GM12873 (cell line): Measurements from ENCODE around the gene AGMO.

Experiments used
- CTCF ChIP-seq: IDR thresholded peaks from 2 replicates; pipeline ENCODE4 v1.5.1; 2012; ENCODE audit warnings: low read depth, mild to moderate bottlenecking, moderate library complexity, low read length, control low read depth; ENCODE audit not compliant: insufficient read depth; ENCODE audit errors: missing control alignments

AGMO gene

GRCh38 chr7:15566476-15566875 is 4.7 kb upstream of the AGMO start:
- no peak for TF ChIP-seq CTCF

GRCh38 chr7:15560968-15561367 is 847 bp downstream of the AGMO start:
- no peak for TF ChIP-seq CTCF

- no peak for TF ChIP-seq CTCF
Observed at GRCh38 chr7:15559416-15559928, 2.3 kb downstream of the AGMO start.

GRCh38 chr7:15558756-15559155 is 3.1 kb downstream of the AGMO start:
- TF ChIP-seq CTCF: no peak

- no peak for TF ChIP-seq CTCF
Observed at GRCh38 chr7:15557686-15558085, 4.1 kb downstream of the AGMO start.

- no peak for TF ChIP-seq CTCF
Observed at GRCh38 chr7:15557186-15557585, 4.6 kb downstream of the AGMO start.

GRCh38 chr7:15556339-15557105 is 5.3 kb downstream of the AGMO start:
- no peak for TF ChIP-seq CTCF
